Measurements from ENCODE around the gene THSD4. TPM values are rescaled to one million over a fixed set of nuclear protein-coding genes. Genes with fewer than 3 reads are reported as not detected.
A peak's percentile ranks its signal among the peaks of the same experiment; 100 is the strongest.
"Not testable (repeated sequence)": the region's sequence is repeated elsewhere in the genome, so short reads cannot be mapped to it uniquely, and the experiment has no call there.

Gene THSD4
- polyA plus RNA-seq, 12 donors = 18.2 to 45.9 (median 26.2) TPM; not detected in 1

GRCh38 chr15:71715914-71716313, 600.6 kb downstream of the THSD4 start:
- DNase-seq = no peak

DNA sequence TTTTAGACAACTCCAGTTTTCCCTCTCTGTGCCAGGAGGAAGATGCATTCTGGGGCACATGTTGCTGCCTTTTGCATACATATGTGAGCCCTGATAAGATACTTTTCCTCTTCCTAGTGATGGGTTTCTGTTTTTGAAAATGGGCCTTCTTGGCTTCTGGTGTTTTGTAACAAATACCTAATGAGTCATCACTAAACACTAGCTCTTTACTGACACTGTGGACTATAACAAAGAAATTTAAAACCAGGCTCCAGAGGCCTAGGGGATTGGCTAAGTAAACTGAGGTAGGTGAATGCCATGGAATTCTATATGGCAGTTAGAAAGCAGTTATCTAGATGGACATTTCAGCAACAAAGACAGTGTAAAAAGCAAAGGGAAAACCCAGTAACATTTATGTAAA, 601.7 kb downstream of the THSD4 start:
- DNase-seq = no peak

GRCh38 chr15:71718116-71718910, 603.0 kb downstream of the THSD4 start:
- DNase-seq = no peak

GRCh38 chr15:71723344-71723743, 608.1 kb downstream of the THSD4 start:
- DNase-seq = no peak

GRCh38 chr15:71725207-71725955, 610.1 kb downstream of the THSD4 start:
- not testable (repeated sequence) for DNase-seq

GRCh38 chr15:71728881-71729280, 613.6 kb downstream of the THSD4 start:
- DNase-seq = no peak

- no peak for DNase-seq
Measured at GRCh38 chr15:71729319-71729718, 614.0 kb downstream of the THSD4 start.

- DNase-seq = peak; percentile 66
Measured at GRCh38 chr15:71730277-71731144, 615.2 kb downstream of the THSD4 start.

- DNase-seq = no peak
Measured at GRCh38 chr15:71732636-71733035, 617.4 kb downstream of the THSD4 start.

DNA sequence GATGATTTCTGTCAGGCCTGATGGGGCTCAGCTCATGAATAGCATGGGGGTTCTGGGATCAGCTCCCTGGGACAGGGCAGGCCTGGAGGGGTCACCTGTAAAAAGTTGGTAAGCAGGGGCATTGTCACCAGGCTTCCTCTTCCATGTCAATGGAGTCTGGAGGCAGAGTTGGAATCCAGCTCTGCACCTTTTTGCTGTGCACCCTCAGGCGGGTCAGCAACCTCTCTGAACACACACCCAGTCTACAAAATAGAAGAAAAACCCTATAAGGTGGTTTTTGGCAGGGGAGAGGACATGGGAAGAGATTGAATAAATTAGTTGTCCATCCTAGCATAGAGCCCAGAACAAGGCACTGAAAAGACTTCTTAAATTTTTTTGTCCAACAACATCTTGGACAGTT, 617.9 kb downstream of the THSD4 start:
- no peak for DNase-seq

DNA sequence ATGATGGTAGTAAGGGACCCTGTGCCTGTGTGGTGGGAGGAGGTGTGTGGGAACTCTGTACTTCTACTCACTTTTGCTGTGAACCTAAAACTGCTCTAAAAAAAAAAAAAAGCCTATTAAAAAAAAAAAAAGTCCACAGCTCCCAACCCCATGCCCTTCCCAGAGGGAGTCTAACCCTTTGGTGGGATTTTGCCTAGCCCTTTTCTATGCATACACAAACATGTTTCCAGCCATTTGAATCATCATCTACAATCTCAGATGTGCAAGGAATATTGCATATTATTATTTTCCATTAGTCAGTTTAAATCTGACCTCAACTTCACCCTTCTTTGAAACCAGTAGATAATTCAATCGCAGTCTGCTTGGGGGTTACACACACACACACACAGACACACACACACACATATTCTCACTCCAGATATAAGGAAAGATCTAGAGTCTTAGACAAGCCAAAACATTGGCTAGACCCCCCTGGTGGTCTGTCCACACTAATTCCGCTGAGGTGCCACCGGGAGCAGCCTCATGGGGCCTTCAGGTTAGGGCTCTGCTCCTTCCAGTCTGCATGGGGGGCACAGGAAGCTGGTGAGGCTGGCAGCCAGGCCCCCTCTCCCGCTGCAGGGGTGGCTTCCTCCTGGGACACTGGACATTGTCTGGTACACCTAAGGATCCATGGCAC, 619.6 kb downstream of the THSD4 start:
- no peak for DNase-seq

GRCh38 chr15:71735385-71735757, 620.1 kb downstream of the THSD4 start:
- no peak for DNase-seq

DNA sequence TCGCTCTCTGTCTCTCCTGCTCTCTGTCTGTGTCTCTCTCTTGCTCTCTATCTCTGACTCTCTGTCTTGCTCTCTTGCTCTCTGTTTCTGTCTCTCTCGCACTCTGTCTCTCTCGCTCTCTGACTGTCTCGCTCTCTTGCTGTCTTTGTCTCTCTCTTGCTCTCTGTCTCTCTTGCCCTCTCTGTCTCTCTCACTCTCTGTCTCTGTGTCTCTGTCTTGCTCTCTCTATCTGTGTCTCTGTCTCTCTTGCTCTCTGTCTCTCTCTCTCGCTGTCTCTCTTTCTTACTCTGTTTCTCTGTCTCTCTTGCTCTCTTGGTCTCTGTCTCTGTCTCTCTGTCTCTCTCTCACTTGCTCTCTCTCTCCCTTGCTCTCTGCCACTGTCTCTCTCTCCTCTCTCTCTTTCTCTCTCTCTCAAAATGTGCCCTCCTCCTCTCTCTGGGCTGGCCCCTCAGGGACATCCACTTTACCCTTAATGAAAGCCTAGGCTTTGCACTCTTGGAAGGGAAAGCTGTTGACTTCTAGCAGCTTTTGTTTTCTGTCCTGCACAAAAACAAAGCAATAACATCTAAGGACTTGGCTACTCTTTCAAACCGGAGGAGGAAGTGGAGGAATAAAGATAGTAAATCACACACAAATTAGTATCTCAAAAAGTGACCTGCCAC, 621.1 kb downstream of the THSD4 start:
- no peak for DNase-seq

DNA sequence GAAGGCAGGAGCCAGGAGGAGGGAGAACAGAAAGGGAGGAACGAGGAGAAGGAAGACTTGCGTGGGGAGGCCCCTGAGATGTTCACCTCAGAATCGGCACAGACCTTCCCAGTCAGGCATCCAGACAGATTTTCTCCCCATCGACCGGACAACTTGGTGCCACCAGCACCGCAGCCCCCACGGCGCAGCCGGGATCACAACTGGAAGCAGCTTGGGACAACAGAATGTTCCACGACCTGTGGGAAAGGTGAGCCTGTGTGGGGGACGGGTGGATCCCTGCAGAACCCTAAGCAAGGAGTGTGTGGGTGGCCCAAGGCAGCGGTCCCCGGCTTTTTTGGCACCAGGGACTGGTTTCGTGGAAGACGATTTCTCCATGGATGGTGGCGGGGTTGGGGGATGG, 622.5 kb downstream of the THSD4 start:
- DNase-seq = no peak

GRCh38 chr15:71739355-71739754, 624.1 kb downstream of the THSD4 start:
- no peak for DNase-seq

- DNase-seq = no peak
Measured at GRCh38 chr15:71742964-71743363, 627.7 kb downstream of the THSD4 start.

- peak; percentile 65 for DNase-seq
Measured at GRCh38 chr15:71743861-71744382, 628.7 kb downstream of the THSD4 start.

- no peak for DNase-seq
Measured at GRCh38 chr15:71746719-71747118, 631.4 kb downstream of the THSD4 start.

DNA sequence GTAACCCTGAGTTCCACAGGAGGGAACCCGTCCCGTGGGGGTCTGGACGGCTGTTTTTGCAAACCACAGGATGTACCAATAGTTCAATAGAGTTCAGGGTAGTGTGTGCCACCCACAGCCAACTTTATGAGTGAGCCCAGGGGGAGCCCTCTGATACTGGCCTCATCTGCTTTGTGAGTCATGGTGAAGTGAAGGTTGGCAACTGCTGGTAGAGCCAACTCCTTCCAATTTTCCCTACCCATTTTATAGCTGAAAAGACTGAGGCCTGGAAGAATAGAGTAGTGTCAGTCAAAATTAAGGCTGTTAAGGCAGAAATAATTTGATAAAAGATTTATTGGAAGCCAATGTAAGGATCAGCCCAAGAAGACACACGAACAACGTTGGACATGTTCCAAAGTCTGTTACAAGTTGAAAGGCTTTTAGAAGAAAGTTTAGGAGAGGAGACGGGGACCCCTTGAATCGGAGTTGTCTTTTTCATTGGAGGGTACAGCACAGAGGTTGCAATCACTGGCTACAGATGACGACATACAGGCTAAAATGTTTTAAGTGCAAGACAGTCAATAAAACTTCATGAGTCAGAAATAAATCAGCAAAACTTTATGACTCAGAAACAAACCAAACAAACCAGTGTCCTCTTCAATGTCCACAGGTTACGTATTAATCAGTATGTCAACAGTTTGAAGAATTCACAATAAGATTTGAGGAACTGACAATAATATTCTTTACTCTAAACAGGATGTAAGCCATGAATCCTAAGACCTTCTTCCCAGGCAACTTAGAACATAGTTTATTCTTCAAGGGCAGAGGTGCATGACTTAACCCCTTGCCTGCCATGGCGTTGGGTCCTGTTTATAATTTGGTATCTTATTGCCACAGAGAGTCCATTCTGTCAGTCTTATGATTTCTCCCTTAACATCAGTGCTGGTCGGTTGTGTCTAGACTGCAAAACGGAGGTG, 632.1 kb downstream of the THSD4 start:
- DNase-seq = no peak

- DNase-seq = no peak
Measured at GRCh38 chr15:71748293-71748718, 633.0 kb downstream of the THSD4 start.
